NB4 (cell line): ENCODE measurements around the gene SUN5.

ENCODE experiments used
- CTCF ChIP-seq: IDR thresholded peaks from one replicate; pipeline ENCODE4 v1.5.1; 2012; ENCODE audit warnings: low read depth, low read length
- MAX ChIP-seq: IDR thresholded peaks from 2 replicates; pipeline ENCODE4 v1.6.1; 2011; ENCODE audit warnings: low read depth, low read length
- POLR2A ChIP-seq: IDR thresholded peaks from 2 replicates; pipeline ENCODE4 v1.6.1; 2011; ENCODE audit warnings: mild to moderate bottlenecking; ENCODE audit not compliant: insufficient read length; ENCODE audit errors: extremely low read depth

- TF ChIP-seq CTCF (no peak), MAX (no peak), POLR2A (no peak)
Observed at GRCh38 chr20:32966382-32966781, 37.9 kb downstream of the SUN5 start.
